GM21723 (cell line): ENCODE data around the gene SALL1.

ENCODE experiments used
- ATAC-seq: cut with Tn5 transposase; IDR thresholded peaks from one replicate; pipeline ENCODE4 v1.9.1; 2021; ENCODE audit warnings: mild to moderate bottlenecking, moderate library complexity; ENCODE audit not compliant: unreplicated experiment

Gene SALL1

DNA sequence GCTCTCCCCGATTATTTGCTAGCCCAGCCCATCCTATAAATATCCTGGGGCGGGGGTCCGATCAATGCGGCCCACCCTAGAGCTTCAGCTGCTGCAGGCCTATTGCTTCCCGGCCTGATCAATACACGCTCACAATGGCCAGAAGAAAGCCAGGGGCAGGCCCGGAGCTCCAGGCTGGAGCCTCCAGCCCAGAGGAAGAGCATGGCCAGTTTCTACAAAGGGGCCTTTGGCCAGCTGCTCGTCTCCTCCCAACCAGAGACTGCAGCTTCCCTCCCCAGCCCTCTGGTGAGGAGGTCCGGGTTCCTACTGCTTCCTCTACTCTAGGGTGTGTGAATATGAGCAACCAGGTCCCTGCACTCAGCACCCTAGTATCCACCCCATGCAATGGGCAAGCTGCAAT, 36.7 kb downstream of the SALL1 start:
- no peak for ATAC-seq

DNA sequence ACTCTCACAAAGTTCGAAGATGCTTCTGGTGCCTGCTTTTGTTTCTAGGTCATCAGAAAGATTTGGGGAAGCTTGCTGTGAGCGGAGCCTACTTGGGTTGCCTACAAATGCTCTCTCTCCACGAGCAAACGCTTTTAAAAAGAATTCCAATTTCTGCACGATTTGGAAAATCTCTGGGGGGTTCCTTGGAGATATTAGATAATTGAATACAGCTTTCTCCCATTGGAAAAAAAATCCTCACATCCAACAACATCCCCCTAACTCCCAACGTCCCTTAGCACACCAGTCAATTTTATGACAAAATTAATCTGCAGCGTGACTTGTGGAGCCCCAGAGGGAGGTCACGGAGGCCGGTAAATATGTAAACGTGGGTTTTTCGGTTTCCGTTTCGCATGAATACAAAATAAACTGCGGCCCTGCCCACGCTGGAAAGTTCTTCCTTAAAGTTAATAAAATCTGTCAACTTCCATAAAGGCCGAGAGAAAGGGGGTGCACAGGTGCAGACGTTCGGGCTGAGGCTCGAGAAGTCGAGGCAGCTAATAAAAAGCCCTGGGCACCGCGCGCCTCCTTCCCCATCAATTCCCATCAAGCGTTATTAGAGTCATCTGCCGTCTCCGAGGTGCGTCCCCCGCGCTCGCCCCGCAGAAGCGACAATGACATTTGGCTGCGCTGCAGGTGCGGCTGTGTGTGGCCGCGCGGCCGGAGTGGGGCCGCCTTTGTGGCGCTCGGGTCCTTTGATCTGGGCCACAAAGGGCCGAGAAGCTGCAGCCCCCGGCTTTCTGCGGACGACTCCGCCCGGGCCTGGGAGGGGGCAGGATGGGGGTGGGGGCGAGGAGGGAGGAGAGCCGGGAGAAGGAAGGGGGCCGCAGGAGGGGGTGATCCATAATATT, 37.6 kb downstream of the SALL1 start:
- ATAC-seq, result no peak

DNA sequence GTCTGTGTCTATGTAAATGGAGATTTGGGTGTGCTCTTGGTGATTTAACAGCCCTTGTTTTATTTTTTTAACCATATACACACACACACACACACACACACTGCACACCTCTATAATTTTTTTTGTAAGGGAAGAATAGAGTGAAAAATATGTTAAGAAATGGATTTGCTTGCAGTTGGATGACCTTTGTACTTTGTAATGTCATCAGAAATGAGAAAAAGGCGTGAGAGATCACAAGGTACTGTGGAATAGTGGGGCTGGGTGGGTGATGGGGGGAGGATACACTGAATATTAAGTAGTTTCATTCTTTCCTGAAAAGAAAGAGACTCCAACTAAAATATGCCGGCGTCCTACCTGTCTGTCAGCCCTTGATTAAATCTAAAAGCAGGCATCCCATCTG, 38.7 kb downstream of the SALL1 start:
- no peak for ATAC-seq

DNA sequence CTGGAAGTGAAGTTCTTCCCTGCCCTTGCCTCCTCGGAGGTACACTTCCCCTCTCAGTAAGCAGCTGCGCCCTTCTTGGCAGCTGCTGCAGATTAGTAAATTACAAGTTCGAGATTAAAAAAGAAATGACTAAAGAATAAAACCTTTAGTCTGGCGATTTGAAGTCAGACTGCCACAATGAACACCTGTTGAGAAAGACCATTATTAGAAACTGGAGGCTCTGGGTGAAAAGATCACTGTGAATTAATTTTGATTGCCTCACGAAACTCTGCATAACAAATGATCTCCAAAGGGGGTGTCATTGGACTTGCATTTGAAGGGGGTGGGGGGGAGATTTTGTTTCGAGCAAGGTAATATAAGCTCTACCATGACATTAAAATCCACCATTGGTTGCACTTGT, 39.3 kb downstream of the SALL1 start:
- no peak for ATAC-seq

DNA sequence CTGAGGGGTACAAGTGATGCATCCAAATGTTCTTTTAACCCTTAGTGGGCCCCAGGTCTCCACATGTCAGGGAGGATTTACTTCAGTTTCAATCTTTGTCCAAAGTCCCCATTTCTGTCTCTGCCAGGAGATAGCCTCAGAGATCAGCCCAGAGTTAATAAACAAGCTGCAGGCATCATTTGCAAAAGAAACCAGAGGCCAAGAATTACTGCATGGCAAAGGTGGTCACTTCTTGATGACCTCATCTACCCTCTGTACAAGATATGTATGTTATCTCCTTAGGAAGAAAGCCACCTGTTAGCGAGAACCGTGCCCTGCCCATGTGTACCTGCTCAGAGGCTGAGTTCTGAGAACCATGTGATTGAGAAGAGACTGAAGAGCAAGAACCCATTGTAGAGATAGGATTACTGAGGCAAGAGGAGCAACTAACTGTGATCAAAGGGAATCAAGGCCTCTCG, 40.3 kb downstream of the SALL1 start:
- no peak for ATAC-seq

DNA sequence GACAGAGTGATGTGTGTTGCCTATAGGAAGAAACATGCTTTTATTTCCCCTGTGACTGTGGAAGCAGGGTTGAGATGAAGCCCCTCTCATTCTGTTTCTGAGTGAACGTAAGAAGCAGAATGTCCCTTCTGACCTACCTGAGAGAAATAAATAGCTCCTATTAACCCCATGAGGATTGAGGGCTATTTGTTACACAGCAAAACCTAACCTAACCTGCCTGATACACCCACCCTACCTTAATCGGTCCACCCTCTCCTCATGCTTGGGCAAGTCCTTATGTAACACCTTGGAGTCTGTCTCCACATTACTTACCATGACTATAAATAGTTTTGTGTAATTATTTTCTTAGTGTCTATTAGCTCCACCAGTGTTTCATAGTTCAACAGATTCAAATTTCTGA, 41.9 kb downstream of the SALL1 start:
- ATAC-seq, result no peak

DNA sequence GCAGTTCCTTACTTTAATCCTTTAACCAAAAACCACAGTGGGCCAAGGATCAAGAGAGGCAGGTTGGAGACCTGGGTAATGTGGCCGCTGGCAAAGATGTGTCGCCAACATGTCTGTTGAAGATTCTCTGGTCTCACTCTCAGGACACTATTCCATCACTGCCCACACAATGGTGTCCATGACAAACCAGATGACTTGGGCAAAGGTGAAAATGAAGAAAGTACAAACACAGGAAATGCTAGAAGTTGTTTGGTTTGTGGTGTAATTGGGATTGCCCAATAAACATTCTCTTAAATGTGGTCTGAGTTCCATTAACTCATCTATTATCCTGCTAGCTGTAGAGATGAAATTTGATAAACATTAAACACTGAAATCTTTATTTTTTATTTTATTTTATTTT, 43.3 kb downstream of the SALL1 start:
- no peak for ATAC-seq

DNA sequence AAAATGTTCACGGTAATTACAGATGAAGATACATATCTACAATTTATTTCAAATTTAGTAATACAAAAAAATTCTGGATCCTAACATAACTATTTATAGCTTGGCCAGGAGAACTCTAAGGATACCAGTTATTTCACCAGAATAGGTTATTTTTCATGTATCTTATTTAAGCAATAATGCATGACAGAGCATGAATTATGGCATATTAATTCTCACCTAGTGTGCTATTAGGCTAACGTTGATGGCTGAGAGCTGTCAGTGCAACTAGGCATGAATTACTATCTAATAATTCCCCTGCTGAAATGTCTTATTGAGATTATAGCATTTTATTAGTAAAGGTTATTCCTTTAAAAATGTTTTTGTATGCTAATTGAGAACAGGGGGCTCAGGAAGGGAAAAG, 44.5 kb downstream of the SALL1 start:
- no peak for ATAC-seq

DNA sequence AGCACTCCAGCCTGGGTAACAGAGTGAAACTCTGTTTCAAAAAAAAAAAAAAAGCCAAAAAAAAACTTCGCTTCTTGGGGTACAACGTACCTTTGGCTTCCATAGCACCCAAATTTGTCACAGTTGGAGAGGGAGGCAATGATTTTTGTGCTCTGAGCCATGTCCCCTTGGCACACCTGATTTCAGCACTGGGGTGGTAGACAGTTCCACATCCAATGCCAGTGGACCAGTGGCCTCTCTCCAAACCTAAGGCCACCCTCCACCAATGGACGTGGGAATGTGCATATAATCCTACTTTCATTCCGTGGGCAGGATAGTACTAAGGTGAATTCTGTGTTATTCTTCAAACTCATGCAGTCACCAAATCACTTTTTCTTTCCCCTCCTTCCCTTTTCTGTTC, 47.5 kb downstream of the SALL1 start:
- ATAC-seq, result no peak

DNA sequence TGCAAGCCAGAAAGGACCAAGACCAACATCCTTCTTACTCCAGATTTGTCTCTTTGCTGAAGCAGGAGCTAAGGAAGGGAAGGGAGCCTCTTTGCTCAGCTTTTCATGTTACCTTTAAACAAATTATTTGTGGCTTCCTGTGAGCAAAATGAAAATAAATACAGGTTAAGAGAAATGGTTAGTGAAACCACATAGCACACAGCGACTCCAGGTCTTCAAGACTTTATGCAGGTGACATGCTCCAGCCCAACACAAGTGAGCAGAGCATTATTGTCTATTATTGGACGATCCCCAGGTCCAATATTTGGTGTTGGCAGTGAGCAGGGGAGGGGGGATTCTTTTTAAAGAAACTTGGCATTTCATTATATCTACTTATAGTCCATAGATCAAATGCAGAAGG, 53.3 kb downstream of the SALL1 start:
- no peak for ATAC-seq

DNA sequence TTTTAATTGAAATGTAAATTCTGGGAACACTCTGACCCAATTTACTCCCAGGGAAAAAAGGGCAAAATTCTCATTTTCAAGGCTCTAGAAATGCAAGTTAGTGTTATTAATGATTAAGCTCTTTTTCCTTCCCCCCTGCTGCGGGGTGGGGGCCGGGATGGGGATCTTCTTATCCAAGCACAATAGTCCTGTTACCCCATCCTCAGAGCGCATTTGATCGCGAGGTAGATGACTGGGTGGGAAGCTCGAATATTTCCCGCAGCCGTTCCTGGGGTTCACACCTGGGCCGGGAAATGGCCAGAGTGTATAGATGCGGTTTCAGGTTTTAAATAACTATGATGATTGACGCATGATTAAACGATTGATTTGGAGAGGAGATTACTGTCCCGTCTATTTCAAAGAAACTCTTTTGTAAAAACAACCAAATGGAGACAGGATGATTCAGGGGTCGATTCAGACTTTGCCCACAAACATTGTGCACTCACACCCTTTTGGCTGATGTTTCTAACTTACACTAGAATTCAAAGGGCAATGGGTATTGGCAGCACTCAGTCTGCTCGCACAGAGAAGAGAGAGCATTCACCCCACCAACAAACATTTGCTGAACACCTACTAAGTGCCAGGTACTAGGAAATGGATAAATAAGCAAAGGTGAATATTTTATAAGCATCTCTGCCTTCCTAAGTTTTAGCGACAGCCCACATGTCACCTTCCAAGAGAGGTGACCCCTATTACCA, 55.0 kb downstream of the SALL1 start:
- no peak for ATAC-seq

DNA sequence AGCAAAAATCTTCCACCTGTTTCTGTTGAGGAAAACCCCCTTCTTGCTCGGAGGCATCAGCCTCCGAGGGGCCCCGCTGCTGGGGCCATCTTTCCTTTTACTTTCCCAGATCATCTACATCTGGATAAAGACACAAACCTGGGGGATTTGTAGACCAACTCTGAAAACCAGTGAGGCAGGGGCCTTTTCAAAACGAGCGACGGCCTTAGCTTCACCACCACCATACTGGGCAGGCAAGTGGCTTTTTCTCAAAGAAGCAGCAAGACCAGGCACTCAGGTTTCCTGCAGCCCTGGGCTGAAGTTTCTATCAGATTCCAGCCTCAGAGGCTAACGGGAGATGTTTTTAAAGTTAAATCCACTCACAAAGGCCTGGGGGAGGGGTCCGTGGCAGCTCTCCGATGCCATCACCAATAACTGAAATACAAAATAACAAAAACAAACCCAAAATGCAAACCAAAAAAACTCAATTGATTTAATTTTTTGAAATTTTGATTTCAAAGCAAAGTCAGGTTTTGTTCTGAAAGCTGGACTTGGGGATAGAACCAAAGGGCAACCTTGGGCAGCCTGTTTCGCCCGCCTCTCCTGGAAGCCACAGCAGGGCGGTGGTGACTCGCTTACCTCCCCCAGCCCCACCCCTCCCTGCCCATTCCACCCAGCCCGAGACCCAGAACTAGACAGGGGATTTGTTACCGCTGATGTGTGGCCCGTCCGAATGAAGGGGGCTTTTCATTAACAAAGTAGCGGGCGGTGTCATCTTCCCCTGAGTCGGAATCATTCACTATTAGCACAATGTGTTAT, 55.8 kb downstream of the SALL1 start:
- no peak for ATAC-seq

DNA sequence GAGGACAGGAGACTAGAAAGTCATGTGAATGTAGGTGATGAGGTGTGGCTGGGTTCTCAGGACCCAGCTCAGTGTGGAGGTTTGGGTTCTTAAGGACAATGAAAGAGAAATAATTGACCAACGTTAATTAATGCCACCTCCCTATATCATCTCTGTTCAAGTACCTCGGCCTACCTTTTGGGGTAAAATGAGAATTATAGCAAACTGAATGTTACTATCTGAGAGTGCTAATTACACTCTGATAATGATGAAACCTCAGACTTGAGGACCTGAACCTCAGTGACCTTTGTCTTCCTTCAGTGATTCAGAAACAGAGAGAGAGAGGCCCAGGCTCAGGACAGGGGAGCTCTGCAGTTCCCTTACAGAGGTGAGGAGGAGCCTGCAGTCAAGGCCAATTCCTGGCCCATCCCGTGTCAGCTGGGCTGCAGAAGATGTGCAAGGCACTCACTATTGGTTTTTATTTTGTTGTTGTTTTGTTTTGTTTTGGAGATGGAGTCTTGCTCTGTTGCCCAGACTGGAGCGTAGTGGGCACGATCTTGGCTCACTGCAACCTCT, 57.3 kb downstream of the SALL1 start:
- no peak for ATAC-seq
